ENCODE data around the gene FCHO1. TPM values are rescaled to one million over a fixed set of nuclear protein-coding genes. Genes with fewer than 3 reads are reported as not detected.
A peak's percentile ranks its signal among the peaks of the same experiment; 100 is the strongest.
"Not testable (repeated sequence)": the region's sequence is repeated elsewhere in the genome, so short reads cannot be mapped to it uniquely, and the experiment has no call there.

The FCHO1 gene
- total RNA-seq, 2 experiments from 2014 or later, result 54.3 to 54.5 TPM

- peaks cover 45% of the 10 kb centered on the region for H3K36me3 Mint-ChIP-seq
- POLR2A ChIA-PET, result no interaction called here
- H3K9me3 Mint-ChIP-seq, result no peaks in the 10 kb centered on the region
These were observed 19.3 kb downstream of the FCHO1 start for GRCh38 chr19:17770613-17771012.

GRCh38 chr19:17772172-17772571, 20.9 kb downstream of the FCHO1 start:
- CTCF ChIA-PET, result interaction anchor here (1.4 kb wide), 1 partner anchor 11 kb away, joined by 4 read pairs; no protein-coding TSS in a partner anchor
- no peak overlapping the region for H3K27ac Mint-ChIP-seq
- no peaks in the 10 kb centered on the region for H3K9me3 Mint-ChIP-seq
- peaks cover 8% of the 10 kb centered on the region for H3K4me1 Mint-ChIP-seq (ENCODE audit: low read depth)
- no peak overlapping the region for H3K4me3 Mint-ChIP-seq
- peaks cover 42% of the 10 kb centered on the region for H3K36me3 Mint-ChIP-seq
- no peaks in the 10 kb centered on the region for H3K27me3 Mint-ChIP-seq
- POLR2A ChIA-PET, result interaction anchor here (0.6 kb wide), 1 partner anchor 275 kb away, joined by 3 read pairs; no protein-coding TSS in a partner anchor
- intact Hi-C loops (cut with micrococcal nuclease), result no loop called here
- DNase-seq, result no peak

More at GRCh38 chr19:17770613-17771012, 19.3 kb downstream of the FCHO1 start:
- no peak overlapping the region for H3K4me3 Mint-ChIP-seq
- DNase-seq, result no peak
- H3K27ac Mint-ChIP-seq, result no peak overlapping the region
- peaks cover 2% of the 10 kb centered on the region for H3K4me1 Mint-ChIP-seq (ENCODE audit: low read depth)
- intact Hi-C loops (cut with micrococcal nuclease), result no loop called here
- H3K27me3 Mint-ChIP-seq, result no peaks in the 10 kb centered on the region
- CTCF ChIA-PET, result interaction anchor here (1.4 kb wide), 1 partner anchor 13 kb away, joined by 4 read pairs; no protein-coding TSS in a partner anchor

- ChIA-PET CTCF (interaction anchor here (0.7 to 3.0 kb wide), 8 partner anchors 8 to 80 kb away, joined by 3 to 31 read pairs (median 6); partner anchors contain the start of gene B3GNT3), POLR2A (interaction anchor here (2.1 kb wide), 1 partner anchor 24 kb away, joined by 6 read pairs; the partner anchor contains the start of gene FCHO1)
- DNase-seq, result peak; percentile 52
- no peaks in the 10 kb centered on the region for H3K27me3 Mint-ChIP-seq
- intact Hi-C loops (cut with micrococcal nuclease), result no loop called here
- H3K9me3 Mint-ChIP-seq, result no peaks in the 10 kb centered on the region
- no peak overlapping the region for H3K4me3 Mint-ChIP-seq
- H3K36me3 Mint-ChIP-seq, result peaks cover 44% of the 10 kb centered on the region
- no peak overlapping the region for H3K27ac Mint-ChIP-seq
- H3K4me1 Mint-ChIP-seq (ENCODE audit: low read depth), result peaks cover 8% of the 10 kb centered on the region
These were observed 24.1 kb downstream of the FCHO1 start for GRCh38 chr19:17775245-17775927.

GRCh38 chr19:17775991-17776803, 24.9 kb downstream of the FCHO1 start:
- no peaks in the 10 kb centered on the region for H3K9me3 Mint-ChIP-seq
- DNase-seq, result no peak
- intact Hi-C loops (cut with micrococcal nuclease), result no loop called here
- H3K4me3 Mint-ChIP-seq, result no peak overlapping the region
- peaks cover 40% of the 10 kb centered on the region for H3K36me3 Mint-ChIP-seq
- H3K27ac Mint-ChIP-seq, result no peak overlapping the region
- ChIA-PET POLR2A (interaction anchor here (2.1 kb wide), 1 partner anchor 25 kb away, joined by 6 read pairs; the partner anchor contains the start of gene FCHO1), CTCF (interaction anchor here (0.6 to 3.0 kb wide), 6 partner anchors 8 to 78 kb away, joined by 3 to 31 read pairs (median 5); partner anchors contain the start of gene B3GNT3)
- H3K4me1 Mint-ChIP-seq (ENCODE audit: low read depth), result peaks cover 8% of the 10 kb centered on the region
- no peaks in the 10 kb centered on the region for H3K27me3 Mint-ChIP-seq

- H3K4me1 Mint-ChIP-seq (ENCODE audit: low read depth); H3K4me3 Mint-ChIP-seq; H3K9me3 Mint-ChIP-seq; intact Hi-C loops (cut with micrococcal nuclease); CTCF ChIA-PET; H3K27ac Mint-ChIP-seq; DNase-seq; H3K27me3 Mint-ChIP-seq; POLR2A ChIA-PET: not testable (repeated sequence)
- H3K36me3 Mint-ChIP-seq, result peaks cover 42% of the 10 kb centered on the region
These were observed 26.6 kb downstream of the FCHO1 start for GRCh38 chr19:17777840-17778239.

- Mint-ChIP-seq H3K4me3 (no peak overlapping the region), H3K27me3 (no peaks in the 10 kb centered on the region), H3K27ac (peak overlapping the region; percentile 23), H3K9me3 (no peaks in the 10 kb centered on the region), H3K36me3 (peaks cover 39% of the 10 kb centered on the region), H3K4me1 (ENCODE audit: low read depth) (peaks cover 8% of the 10 kb centered on the region)
- ChIA-PET CTCF (no interaction called here), POLR2A (no interaction called here)
- peak; percentile 65 for DNase-seq
- intact Hi-C loops (cut with micrococcal nuclease), result no loop called here
These were observed 27.1 kb downstream of the FCHO1 start for GRCh38 chr19:17778251-17778967.

- intact Hi-C loops (cut with micrococcal nuclease), result no loop called here
- peaks cover 41% of the 10 kb centered on the region for H3K36me3 Mint-ChIP-seq
- POLR2A ChIA-PET, result no interaction called here
- no peaks in the 10 kb centered on the region for H3K27me3 Mint-ChIP-seq
- DNase-seq, result no peak
- peak overlapping the region; percentile 23 for H3K27ac Mint-ChIP-seq
- no peaks in the 10 kb centered on the region for H3K9me3 Mint-ChIP-seq
- H3K4me3 Mint-ChIP-seq, result no peak overlapping the region
- CTCF ChIA-PET, result no interaction called here
- peaks cover 9% of the 10 kb centered on the region for H3K4me1 Mint-ChIP-seq (ENCODE audit: low read depth)
These were observed 28.0 kb downstream of the FCHO1 start for GRCh38 chr19:17778968-17779929.

- DNase-seq, result no peak
- intact Hi-C loops (cut with micrococcal nuclease), result no loop called here
- Mint-ChIP-seq H3K36me3 (peaks cover 40% of the 10 kb centered on the region), H3K27ac (no peak overlapping the region), H3K4me1 (ENCODE audit: low read depth) (peaks cover 10% of the 10 kb centered on the region), H3K9me3 (no peaks in the 10 kb centered on the region), H3K27me3 (no peaks in the 10 kb centered on the region), H3K4me3 (no peak overlapping the region)
- ChIA-PET CTCF (interaction anchor here (5.8 kb wide), 1 partner anchor 76 kb away, joined by 55 read pairs; no protein-coding TSS in a partner anchor), POLR2A (no interaction called here)
These were observed 29.5 kb downstream of the FCHO1 start for GRCh38 chr19:17780781-17781180.

- H3K27me3 Mint-ChIP-seq; DNase-seq; H3K4me3 Mint-ChIP-seq; H3K27ac Mint-ChIP-seq; H3K9me3 Mint-ChIP-seq; POLR2A ChIA-PET; H3K4me1 Mint-ChIP-seq (ENCODE audit: low read depth): not testable (repeated sequence)
- intact Hi-C loops (cut with micrococcal nuclease), result loop anchor here (1.0 to 2.0 kb wide), 3 partner anchors 64 to 79 kb away; partner anchors contain the start of gene MAP1S
- H3K36me3 Mint-ChIP-seq, result peaks cover 34% of the 10 kb centered on the region
- CTCF ChIA-PET, result interaction anchor here (0.7 to 5.8 kb wide), 18 partner anchors 7 to 177 kb away, joined by 3 to 55 read pairs (median 4); partner anchors contain the start of genes MAP1S and RPL18A
These were observed 32.4 kb downstream of the FCHO1 start for GRCh38 chr19:17783721-17784120.

- Mint-ChIP-seq H3K27me3 (no peaks in the 10 kb centered on the region), H3K9me3 (no peaks in the 10 kb centered on the region), H3K36me3 (peaks cover 32% of the 10 kb centered on the region), H3K4me3 (no peak overlapping the region), H3K4me1 (ENCODE audit: low read depth) (peaks cover 4% of the 10 kb centered on the region), H3K27ac (no peak overlapping the region)
- peak; percentile 83 for DNase-seq
- intact Hi-C loops (cut with micrococcal nuclease), result loop anchor here (1.0 to 2.0 kb wide), 3 partner anchors 65 to 80 kb away; partner anchors contain the start of gene MAP1S
- CTCF ChIA-PET, result interaction anchor here (0.6 to 5.8 kb wide), 17 partner anchors 8 to 1579 kb away, joined by 3 to 55 read pairs (median 3); partner anchors contain the start of gene RPL18A
- POLR2A ChIA-PET, result interaction anchor here (1.0 kb wide), 1 partner anchor 11 kb away, joined by 3 read pairs; the partner anchor contains the start of gene B3GNT3
These were observed 33.1 kb downstream of the FCHO1 start for GRCh38 chr19:17784201-17785008.
